ENCODE data around the gene CENPA.
"Not testable (repeated sequence)": the region's sequence is repeated elsewhere in the genome, so short reads cannot be mapped to it uniquely, and the experiment has no call there.

CENPA gene
- 0.31 to 0.88 reads per million in 2 donors for total RNA-seq

- DNase-seq, result peak; percentile 84 to 99 (median 91)
These were observed at the start of gene CENPA for GRCh38 chr2:26785431-26786206. Gene CENPA, plus strand, starts transcription at chr2:26786056. Its CDS starts 141 bp downstream, at chr2:26786197.

GRCh38 chr2:26737221-26737620, 48.6 kb upstream of the CENPA start:
- DNase-seq, result no peak

- no peak for DNase-seq
These were observed 47.4 kb upstream of the CENPA start for GRCh38 chr2:26738481-26738880.

- no peak for DNase-seq
These were observed 46.3 kb upstream of the CENPA start for GRCh38 chr2:26739514-26739913.

GRCh38 chr2:26740346-26740745, 45.5 kb upstream of the CENPA start:
- no peak for DNase-seq

GRCh38 chr2:26740890-26741302, 45.0 kb upstream of the CENPA start:
- peak in 1 of 5 experiments; percentile 25 for DNase-seq

DNA sequence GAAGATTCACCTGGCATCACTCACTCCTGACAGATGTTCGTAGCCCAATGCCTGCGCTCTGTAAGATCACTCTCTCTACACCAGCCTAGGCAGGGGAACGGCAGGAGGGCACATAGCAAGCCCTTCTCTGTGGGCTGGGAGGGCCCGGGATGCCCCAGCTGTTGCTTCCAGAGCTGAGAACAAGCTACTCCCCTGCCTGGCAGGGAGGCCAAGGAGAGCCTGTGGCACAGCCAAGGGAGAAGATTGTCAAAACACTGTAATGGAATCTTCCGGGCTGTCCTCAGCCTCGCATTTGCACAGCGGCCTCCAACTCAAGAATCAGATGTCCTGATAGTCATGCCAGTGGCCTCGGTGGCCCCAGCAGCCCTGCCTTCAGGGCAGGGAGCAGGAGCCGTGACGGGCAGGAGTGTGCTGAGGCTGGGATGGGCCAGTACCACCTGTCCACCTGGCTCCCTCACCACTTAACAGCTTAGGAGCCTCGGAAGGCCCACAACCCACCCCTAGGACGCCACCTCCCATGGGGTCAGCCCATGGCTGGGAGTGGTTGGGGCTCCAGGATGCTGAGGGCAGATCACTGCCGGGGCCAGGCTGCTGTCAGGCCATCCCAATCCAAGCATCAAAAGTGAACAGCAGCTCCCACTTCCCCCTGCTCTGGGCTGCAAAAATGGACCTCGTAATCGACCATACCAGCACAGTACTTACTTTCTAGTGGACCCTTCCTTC, 43.6 kb upstream of the CENPA start:
- DNase-seq, result no peak

DNA sequence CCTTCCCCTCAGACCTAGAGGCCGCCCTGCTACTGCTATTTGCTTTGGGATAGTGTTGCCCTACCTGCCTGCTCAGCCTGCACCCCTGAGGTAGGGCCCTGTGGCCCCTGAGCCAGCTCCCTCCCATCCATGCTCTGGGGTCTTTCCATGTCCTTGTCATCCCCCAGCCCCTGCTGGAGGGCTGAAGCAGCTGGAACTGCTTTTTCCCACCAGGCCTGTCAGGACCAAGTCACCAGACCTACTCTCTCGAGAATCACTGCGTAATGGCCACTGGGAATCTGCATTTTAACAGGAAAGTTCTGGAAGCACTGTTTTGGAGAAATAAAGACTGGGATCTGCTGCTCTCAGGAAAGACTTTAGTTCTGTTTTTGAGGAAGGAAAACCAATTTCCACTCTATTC, 42.0 kb upstream of the CENPA start:
- no peak for DNase-seq

DNA sequence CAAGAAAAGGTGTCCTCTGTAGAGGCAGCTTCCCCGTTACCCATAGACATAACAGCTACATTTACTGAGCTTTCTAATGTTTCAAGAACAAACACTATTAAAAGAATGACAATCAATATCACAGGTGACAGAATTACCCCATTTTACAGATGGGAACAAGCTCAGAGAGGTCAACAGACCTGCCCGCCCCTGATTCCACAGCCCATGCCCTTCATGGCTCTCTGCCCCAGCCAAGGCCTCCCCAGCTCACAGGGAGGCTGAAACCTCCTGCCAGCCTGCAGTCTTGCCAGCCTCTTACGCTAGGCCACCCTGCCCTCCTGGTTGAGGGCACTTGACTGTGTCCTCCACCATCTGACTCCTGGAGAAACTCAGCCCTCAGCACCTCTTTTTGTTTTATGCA, 40.9 kb upstream of the CENPA start:
- DNase-seq, result no peak

DNA sequence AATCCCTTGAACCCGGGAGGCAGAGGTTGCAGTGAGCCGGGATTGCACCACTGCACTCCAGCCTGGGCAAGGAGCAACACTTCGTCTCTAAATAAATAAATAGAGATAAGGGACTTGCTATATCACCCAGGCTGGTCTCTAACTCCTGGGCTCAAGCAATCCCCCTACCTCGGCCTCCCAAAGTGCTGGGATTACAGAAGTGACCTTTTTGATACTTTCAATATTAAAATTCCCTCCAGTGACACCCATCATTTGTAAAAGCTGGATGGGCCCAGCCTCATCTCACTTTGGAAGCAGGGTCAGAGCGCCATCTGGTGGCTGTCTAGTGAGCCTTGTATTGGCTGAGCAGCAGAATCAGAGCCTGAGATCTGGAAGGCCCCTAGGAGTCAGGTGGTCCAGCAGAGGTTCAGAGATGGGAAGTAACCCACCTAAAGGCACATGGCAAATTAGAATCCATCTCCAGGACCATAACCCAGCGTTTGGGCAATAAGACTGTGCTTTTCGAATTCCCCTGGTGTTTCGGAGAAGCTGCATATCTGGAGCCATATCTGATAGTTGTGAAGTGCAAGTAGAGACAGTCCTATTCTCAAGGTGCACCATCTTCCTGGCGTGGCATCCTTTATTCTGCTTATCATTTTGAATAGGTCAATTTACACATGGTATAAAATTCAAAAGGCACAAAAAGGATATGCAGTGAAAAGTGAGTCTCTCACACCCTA, 40.1 kb upstream of the CENPA start:
- DNase-seq, result peak; percentile 34 to 65 (median 60)

DNA sequence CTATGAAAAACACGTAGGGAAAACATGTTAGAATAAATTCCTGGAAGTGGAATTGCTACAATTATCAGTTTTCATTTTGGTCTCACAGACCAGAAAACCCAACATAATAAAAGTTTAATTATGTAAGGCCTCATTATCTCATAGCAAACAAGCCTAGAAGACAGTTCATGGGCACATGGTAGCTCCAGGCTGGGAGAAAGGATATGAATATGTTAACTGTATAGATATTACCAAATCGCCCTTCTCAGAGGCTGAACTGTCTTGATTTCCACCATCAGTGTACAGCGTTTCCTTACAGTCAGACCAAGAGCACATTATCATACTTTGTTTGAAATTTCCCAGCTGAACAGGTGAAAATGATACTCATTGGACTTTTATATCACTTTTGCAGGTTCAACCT, 38.9 kb upstream of the CENPA start:
- DNase-seq, result no peak

- not testable (repeated sequence) for DNase-seq
These were observed 36.0 kb upstream of the CENPA start for GRCh38 chr2:26749787-26750420.

DNA sequence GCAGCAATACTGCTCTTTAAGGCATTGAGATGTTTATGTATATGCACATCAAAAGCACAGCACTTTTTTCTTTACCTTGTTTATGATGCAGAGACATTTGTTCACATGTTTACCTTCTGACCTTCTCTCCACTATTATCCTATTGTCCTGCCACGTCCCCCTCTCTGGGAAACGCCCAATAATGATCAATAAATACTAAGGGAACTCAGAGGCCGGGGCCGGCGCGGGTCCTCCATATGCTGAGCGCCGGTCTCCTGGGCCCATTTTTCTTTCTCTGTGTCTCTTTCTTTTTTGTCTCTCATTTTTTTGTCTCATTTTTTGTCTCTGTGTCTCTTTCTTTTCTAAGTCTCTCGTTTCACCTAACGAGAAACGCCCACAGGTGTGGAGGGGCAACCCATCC, 35.4 kb upstream of the CENPA start:
- DNase-seq, result not testable (repeated sequence)

DNA sequence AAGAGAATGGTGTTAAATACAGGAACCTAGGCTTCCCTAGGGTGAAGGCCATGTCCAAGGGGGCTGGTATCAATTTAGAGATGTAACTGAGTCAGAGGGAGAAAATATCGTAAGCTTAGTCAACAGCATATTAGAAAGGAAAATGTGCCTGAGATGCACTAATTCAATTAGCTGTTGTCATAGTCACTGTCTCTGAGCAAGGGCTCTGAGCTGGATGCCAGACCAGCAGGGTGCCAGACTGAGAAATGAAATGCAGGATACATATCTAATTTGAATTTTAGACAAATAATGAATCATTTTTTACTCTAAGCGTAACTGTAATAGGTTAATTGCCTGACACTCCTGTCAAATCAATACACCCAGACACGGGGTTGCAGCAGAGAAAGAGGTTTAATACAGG, 33.2 kb upstream of the CENPA start:
- no peak for DNase-seq

DNA sequence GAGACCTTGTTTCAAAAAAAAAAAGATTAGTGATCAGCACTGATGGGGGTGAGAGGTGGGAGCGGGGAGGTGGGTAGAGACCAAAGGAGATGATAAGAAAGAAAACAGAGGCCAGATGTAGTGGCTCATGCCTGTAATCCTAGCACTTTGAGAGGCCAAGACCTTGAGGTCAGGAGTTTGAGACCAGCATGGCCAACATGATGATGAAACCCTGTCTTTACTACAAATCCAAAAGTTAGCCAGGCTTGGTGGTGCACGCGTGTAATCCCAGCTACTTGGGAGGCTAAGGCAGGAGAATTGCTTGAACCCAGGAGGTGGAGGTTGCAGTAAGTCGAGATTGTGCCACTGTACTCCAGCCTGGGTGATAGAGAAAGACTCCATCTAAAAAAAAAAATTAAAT, 31.3 kb upstream of the CENPA start:
- DNase-seq, result no peak

DNA sequence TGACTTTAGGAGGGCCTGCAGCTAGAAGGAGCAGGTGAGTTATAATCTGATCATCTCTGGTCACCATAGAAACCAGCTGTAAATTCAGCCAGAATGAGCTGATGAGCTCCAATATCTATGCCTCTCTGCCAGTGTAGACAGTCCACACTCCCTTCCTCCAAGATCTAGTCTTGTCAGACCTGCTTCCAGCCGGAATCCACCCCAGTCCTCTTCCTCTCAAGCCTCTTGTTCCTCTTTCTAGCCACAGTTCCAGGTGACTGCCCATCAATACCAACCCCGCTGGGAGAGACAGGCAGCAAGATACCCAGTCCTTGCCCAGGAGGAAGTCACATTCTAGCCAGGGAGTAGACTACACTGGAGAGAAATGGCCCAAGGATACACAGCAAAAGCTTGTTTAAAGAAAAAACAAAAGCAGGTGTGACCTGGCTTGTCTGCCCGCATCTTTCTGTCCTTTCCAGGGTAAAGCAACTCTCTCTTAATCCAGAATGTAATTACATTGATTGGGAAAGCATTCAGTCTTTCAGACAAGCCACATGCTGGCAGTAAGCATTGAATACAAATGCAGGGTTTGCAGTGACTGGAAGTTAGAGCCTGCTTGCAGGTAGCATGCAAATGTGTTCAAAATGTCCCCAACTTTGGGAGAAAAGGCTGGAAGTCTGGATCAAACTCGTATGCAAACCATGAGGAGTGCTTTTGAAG, 30.7 kb upstream of the CENPA start:
- DNase-seq, result no peak

- no peak for DNase-seq
These were observed 29.5 kb upstream of the CENPA start for GRCh38 chr2:26756337-26756736.

DNA sequence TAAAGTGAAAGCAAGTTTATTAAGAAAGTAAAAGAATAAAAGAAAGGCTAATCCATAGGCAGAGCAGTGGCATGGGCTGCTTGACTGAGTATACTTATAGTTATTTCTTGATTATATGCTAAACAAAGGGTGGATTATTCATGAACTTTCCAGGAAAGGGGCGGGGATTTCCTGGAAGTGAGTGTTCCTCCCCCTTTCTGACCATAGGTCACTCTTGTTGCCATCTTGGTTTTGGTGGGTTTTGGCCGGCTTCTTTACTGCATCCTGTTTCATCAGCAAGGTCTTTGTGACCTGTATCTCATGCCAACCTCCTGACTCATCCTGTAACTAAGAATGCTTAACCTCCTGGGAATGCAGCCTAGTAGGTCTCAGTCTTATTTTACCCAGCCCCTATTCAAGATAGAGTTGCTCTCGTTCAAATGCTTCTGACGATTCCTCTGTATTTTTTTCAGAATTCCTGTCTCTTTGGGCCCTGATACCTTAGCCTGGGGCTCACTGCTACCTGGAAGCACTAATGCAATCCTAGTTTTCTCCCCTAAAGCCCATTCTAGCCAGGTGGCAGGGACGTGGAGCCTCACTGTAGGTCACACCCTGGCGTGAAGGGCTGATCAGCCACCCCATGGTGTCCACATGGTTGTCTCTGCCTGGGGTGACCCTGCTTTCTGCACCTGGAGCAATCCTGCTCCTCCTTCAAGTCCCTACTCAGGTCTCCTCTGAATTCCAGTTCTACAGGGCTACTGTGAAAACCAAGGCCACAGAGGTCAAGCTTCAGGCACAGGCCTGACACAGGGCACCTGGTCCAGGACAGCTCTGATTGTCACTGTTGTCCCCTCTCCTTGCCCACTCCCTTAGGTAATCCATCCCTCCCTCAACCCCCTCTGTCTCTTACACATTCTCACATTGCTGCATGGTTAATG, 27.7 kb upstream of the CENPA start:
- DNase-seq, result no peak

GRCh38 chr2:26758790-26759321, 27.0 kb upstream of the CENPA start:
- no peak for DNase-seq

- no peak for DNase-seq
These were observed 26.0 kb upstream of the CENPA start for GRCh38 chr2:26759845-26760244.

DNA sequence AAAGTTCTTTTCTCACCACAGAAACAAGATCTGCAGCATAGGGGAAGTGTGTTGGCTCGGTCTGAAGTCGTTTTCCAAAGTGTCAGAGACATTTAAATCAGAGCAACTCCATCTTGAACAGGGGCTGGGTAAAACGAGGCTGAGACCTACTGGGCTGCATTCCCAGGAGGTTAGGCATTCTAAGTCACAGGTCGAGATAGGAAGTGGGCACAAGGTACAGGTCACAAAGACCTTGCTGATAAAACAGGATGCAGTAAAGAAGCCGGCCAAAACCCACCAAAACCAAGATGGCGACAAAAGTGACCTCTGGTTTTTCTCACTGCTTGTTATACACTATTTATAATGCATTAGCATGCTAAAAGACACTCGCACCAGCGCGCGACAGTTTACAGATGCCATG, 24.9 kb upstream of the CENPA start:
- DNase-seq, result not testable (repeated sequence)
